ENCODE measurements around the gene MPV17. TPM values are rescaled to one million over a fixed set of nuclear protein-coding genes. Genes with fewer than 3 reads are reported as not detected.

Gene MPV17
- total and polyA plus RNA-seq, 2 of the 13 experiments (the other 11 are each of a cell fraction or from before 2014, with no cell fraction given) = 48.9 to 129 TPM

DNA sequence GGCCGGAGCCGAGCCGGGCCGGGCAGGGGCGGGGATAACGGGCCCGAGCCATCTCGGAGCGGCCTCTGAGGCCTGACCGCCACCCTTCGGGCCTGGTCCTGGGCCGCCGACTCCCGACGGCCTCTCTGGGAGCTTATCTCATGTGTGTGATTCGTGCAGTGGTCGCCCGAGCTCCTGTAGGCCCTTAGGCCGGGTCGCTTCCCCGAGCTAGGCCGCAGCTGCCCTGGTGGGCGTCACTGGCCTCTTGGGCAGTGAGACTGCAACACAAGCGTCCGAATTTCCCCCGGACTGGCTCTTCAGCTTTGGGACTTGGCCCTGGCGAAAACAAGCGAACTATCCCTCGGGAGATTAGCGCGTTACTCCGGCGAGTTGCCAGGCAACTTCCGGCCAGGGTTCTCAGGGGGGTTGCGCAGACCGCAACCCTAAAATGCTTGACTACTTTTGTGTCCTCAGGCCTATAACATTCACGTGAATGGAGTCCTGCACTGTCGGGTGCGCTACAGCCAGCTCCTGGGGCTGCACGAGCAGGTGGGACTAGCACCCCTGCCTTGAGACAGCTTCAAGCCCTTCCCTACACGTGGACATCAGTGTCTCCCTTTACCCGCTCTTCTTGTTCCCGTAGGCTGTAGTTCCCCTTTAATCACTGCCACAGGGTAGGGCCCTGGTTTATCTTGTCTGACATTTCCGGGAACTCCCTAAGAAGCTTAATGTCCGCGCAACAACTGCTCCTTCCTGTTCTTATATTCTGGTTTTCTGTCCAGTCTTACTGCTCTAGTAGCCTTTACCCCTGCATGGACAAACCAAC, 48.1 kb upstream of the MPV17 start:
- FAIRE-seq = no peak
- no peak for DNase-seq (ENCODE audit: low spot score)
- POLR2A ChIA-PET = interaction anchor here (0.9 to 9.5 kb wide), 13 partner anchors 10 to 160 kb away, joined by 3 to 125 read pairs (median 6); partner anchors contain the start of genes ATRAID, GTF3C2, MPV17 and NRBP1
- TF ChIP-seq MAFK (conservative IDR thresholded peaks at IDR 0.05 in 1 of 2, IDR thresholded peaks at IDR 0.05 in 1 of 2; ENCODE audit: low read length in 2 of 2) = no peak
- TF ChIP-seq ZNF773 (CRISPR knock-in tag; IDR thresholded peaks at IDR 0.05; ENCODE audit: borderline replicate concordance) = peak; percentile 4; the same call in 1 of the 2 replicates
- TF ChIP-seq ZNF232 (CRISPR knock-in tag; IDR thresholded peaks at IDR 0.05; ENCODE audit: borderline replicate concordance) = no peak
- TF ChIP-seq HIVEP1 (CRISPR knock-in tag; IDR thresholded peaks at IDR 0.05) = no peak
- TF ChIP-seq ESRRA (CRISPR knock-in tag; IDR thresholded peaks at IDR 0.05; ENCODE audit: low read depth) = no peak
- no peak; the same call in 1 of the 2 replicates for TF ChIP-seq BCL3 (CRISPR knock-in tag; IDR thresholded peaks at IDR 0.05)
- no peak for TF ChIP-seq ZNF260 (CRISPR knock-in tag; IDR thresholded peaks at IDR 0.05; ENCODE audit: borderline replicate concordance, low read depth)
- TF ChIP-seq RCOR2 (CRISPR knock-in tag; IDR thresholded peaks at IDR 0.05) = no peak
- TF ChIP-seq MIER2 (CRISPR knock-in tag; IDR thresholded peaks at IDR 0.05) = no peak
- TF ChIP-seq RBAK (CRISPR knock-in tag; IDR thresholded peaks at IDR 0.05) = no peak
- no peak for TF ChIP-seq ASH2L (IDR thresholded peaks at IDR 0.05; ENCODE audit: insufficient read length, low read depth, low read length)
- no peak; the same call in 1 of the 2 replicates for TF ChIP-seq TSC22D2 (CRISPR knock-in tag; IDR thresholded peaks at IDR 0.05; ENCODE audit: borderline replicate concordance)
- peak; percentile 42; the same call in 1 of the 2 replicates for TF ChIP-seq NR1H2 (CRISPR knock-in tag; IDR thresholded peaks at IDR 0.05; ENCODE audit: borderline replicate concordance, low read depth)
- no peak; the same call in 1 of the 2 replicates for TF ChIP-seq ZNF546 (CRISPR knock-in tag; conservative IDR thresholded peaks at IDR 0.05)
- TF ChIP-seq GTF3A (CRISPR knock-in tag; conservative IDR thresholded peaks at IDR 0.05) = no peak
- TF ChIP-seq HNRNPLL (IDR thresholded peaks at IDR 0.05; ENCODE audit: low read depth, low read length, poor library complexity, severe bottlenecking) = peak; percentile 26
- TF ChIP-seq USF2 (IDR thresholded peaks at IDR 0.05; ENCODE audit: low read depth, low read length) = 0 out of 2 replicates have a peak, but pooled peaks have one; percentile 1
- TF ChIP-seq USF2 (CRISPR knock-in tag; IDR thresholded peaks at IDR 0.05; ENCODE audit: borderline replicate concordance) = no peak

More for the DNA sequence above, 48.1 kb upstream of the MPV17 start:
- peak overlapping the region; percentile 99 for H3K4me2 ChIP-seq (ENCODE audit: low read depth, low read length)
- H3K27ac ChIP-seq (ENCODE audit: extremely low read length, insufficient read depth, low read length) = peak overlapping the region; percentile 83
- intact Hi-C loops (cut with micrococcal nuclease; ENCODE audit: unreplicated experiment) = loop anchor here (1.0 to 10.0 kb wide), 4 partner anchors 14 to 116 kb away; partner anchors contain the start of gene GTF3C2
- TSS peak; percentile 50 for BruUV-seq (replicated peaks)
- WGBS (ENCODE audit: low lambda C conversion rate) = 1% methylated on average over 22 of the region's 46 CpGs
- peak; percentile 53 for ATAC-seq
- H3K9ac ChIP-seq (ENCODE audit: insufficient read depth, low read depth, low read length) = peak overlapping the region; percentile 97
- peaks cover 54% of the 10 kb centered on the region for H3K79me2 ChIP-seq (ENCODE audit: insufficient read depth, low read length)
- no peak overlapping the region for H2AFZ ChIP-seq (ENCODE audit: low read length)
- peak overlapping the region; percentile 85 to 96 (median 95) for H3K4me3 ChIP-seq (replicated peaks in 1 of 3; ENCODE audit: insufficient read depth in 1 of 3, low read depth in 2 of 3, low read length in 3 of 3)
- H3K36me3 ChIP-seq (replicated peaks in 1 of 2; ENCODE audit: control insufficient read depth in 1 of 2, insufficient read depth in 2 of 2, low read length in 2 of 2) = peaks cover 30 to 66% of the 10 kb centered on the region in 2 experiments
- H4K20me1 ChIP-seq (ENCODE audit: insufficient read depth, low read length) = no peaks in the 10 kb centered on the region; the same call in 1 of the 2 replicates
- in situ Hi-C loops (cut with HindIII; ENCODE audit: extremely low pct_ligation_motif_present, low pct_unique_long_range_greater_than_20kb) = loop anchor here (5.0 kb wide), 1 partner anchor 49 kb away; the partner anchor contains the start of gene MPV17
- H3K27me3 ChIP-seq (ENCODE audit: control insufficient read depth in 1 of 2, insufficient read depth in 2 of 2, low read length in 2 of 2) = no peaks in the 10 kb centered on the region; a peak in 1 of 5 replicates
- no peaks in the 10 kb centered on the region for H3K9me3 ChIP-seq (ENCODE audit: low read length)
- peaks cover 41% of the 10 kb centered on the region for H3K4me1 ChIP-seq (ENCODE audit: insufficient read depth, low read length)
- CTCF ChIA-PET (ENCODE audit: low intra/inter-chr PET ratio, low total read pairs) = interaction anchor here (1.1 to 2.5 kb wide), 2 partner anchors 50 to 212 kb away, joined by 3 to 15 read pairs; partner anchors contain the start of gene ZNF512

All from HepG2 (cell line).